HL-60/S4 treated with phorbol 12-myristate 13-acetate at 8.2 ng/mL for 4 days and 3 days (cell line): ENCODE results near the gene PTGDR2.
"Not testable (repeated sequence)": the region's sequence is repeated elsewhere in the genome, so short reads cannot be mapped to it uniquely, and the experiment has no call there.

Source experiments
- in situ Hi-C: fragments of 300-500 bp; cut with MboI; formaldehyde crosslinking; loops from 2 replicates; pipeline ENCODE4 v1.15.0; 2022; ENCODE audit warnings: low sequenced_read_pairs

The PTGDR2 gene

DNA sequence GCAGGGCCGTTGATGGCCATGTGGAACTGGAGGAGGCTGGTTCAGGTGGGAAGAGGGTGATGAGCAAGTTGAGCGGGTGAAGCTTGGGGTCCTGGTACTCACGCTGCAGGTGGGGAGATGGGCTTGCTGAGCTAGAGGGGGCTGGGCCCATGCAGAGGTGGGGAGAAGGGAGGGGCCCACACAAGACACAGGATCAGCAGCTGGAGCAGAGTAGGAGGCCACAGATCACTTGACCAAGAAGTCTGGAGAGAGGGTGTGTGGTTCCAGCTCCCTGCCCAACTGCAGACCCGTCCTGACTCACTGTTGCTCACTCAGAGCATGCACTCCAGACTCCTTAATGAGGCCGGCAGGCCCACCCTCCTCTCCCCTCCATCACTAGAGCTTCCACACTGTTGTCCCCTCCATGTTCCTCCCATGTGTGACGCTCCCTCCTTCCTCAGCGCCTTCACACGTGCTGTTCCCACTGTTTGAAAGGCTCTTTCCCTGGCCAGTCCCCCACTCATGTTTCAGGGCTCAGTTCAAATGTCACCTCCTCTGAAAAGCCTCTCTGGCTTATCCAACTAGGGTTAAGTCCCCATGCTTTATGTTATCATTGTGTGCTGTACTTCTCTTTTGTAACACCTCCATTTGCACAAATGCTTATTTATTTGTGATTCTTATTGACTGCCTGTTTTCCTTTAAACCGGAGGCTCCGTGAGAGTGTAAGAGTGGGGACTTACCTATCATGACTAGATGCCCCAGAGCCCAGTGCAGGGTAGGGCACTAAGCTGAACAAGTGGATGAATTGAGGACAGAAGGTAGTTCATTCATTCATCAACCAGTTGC is 11.5 kb downstream of the PTGDR2 start:
- in situ Hi-C loops = no loop called here

DNA sequence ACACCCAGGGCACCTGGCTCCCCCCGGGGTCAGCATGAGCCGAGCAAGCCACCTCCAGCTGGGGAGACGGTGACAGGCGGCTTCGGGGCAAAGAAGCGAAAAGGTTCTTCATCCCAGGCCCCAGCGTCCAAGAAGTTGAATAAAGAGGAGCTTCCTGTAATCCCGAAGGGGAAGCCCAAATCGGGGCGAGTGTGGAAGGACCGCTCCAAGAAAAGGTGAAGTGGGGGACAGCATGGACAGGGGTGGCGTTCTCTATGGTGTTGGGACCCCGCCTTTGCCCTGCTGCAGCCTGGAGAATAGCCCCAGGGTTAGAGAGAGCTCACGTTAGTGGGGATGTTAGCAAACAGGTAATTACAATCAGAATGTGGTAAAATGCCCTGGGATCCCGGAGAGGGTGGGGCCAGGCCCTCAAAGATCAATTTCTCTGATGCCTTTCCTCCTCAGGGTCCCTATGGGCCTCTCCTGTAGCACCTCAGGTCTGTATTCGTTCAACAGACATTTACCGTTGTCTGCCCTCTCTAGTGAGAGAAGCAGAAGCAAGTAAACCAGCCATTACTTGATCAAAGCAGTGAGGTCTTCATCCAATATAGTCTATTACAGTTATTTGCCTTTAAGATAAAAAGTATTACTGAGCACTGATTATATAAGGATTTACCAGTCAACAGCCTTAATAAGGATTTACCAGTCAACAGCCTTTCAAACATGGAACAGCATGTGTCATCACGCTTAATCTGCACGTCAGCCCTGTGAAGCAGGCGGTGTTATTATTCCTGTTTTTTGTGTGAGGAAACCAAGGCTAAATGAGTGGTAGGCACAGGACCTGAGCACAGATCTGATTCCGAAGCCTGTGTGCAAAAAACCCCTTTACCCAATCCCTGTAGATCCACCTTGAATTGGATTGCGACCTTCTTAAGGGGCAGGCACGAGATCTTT is 12.8 kb downstream of the PTGDR2 start:
- in situ Hi-C loops = no loop called here

DNA sequence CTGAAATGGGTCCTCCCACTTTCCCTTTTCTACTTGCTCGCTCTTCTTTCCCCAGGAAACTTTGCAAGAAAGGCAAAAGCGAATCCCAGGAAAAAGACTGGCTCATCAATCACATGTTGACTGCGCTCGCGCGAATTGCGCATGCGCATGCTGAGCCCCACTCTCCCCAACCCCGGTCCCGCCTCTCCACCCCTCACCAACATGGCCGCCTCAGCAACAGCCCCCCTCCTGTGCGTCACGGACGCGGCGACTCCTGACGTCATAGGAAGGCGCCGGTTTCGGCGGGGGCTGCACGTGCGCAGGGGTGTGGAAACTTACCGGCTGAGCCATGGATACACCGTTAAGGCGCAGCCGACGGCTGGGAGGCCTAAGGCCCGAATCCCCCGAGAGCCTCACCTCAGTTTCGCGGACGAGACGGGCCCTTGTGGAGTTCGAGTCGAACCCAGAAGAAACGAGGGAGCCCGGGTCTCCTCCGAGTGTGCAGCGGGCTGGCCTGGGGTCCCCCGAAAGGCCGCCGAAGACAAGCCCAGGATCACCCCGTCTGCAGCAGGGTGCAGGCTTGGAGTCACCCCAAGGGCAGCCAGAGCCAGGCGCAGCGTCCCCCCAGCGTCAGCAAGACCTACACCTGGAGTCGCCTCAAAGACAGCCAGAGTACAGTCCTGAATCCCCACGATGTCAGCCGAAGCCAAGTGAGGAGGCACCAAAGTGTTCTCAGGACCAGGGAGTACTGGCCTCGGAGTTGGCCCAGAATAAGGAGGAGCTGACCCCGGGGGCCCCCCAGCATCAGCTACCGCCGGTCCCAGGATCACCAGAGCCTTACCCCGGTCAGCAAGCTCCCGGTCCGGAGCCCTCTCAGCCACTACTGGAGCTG is 13.7 kb downstream of the PTGDR2 start, which contains the start of gene CCDC86:
CCDC86 (plus strand) TSS at position 317 of the 871 bp plus-strand sequence; CDS start at position 329, 12 bp downstream.
- in situ Hi-C loops = no loop called here

DNA sequence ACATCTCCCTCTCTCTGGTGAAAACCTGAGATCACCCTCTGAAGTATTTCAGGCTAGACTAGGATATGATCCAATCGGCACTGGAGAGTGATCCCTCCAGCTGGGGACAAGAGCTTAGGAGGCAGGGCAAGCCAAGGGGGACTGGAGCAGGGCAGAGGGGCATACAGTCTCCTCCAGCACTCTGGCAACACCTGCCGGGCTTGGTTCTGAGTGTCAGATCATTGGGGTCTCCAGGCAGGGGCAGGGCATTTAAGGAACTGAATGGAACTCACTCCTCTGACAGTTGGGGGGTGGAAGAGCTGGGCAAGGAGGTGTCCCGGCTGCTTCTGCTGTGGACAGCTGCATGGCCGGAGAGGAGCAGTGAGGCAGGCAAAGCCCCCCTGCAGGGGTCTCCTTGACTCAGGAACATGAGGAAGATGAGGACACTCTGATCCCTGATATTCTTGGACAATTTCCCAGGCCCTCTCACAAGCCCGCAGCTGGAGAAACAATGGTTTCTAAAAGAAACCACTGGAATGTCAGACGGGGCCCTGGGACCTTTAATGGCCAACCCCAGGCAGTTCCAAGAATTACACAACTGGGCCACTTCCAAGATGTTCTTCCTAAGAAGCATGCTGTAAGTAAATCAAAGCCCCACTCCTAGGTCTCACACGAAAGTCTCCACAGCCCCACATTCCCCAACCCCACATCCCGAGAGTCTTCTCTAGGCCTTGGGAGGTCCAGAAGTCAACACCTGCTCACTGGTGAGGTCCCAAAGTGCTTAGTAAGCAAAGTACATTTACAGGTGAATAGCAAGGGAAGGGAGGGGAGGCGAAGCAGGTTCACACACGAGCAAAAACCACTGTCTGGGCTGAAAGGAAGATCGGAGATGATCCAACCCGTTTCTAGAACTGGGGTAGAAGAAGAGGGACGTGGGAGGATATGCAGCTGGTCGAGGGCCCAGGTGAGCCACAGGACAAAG is 15.0 kb downstream of the PTGDR2 start:
- in situ Hi-C loops = no loop called here

DNA sequence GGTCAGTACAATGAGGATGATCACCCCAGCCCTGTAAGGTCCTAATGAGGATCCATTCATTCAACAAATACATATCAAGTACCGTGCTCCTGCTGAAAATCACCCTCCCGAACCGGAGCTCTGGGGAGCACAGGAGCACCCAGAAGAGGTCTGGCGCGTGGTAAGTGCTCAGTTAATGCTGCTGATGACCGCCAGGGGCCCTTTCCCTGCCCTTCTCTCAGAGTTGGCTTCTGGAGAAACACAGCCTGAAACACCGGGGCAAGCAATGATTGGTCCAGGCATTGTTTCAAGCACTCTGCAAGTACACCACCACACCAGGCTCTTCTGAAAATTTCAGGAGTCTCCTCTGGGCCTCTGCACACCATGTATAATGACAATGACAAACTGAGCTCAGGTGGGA is 17.6 kb downstream of the PTGDR2 start:
- in situ Hi-C loops = no loop called here

DNA sequence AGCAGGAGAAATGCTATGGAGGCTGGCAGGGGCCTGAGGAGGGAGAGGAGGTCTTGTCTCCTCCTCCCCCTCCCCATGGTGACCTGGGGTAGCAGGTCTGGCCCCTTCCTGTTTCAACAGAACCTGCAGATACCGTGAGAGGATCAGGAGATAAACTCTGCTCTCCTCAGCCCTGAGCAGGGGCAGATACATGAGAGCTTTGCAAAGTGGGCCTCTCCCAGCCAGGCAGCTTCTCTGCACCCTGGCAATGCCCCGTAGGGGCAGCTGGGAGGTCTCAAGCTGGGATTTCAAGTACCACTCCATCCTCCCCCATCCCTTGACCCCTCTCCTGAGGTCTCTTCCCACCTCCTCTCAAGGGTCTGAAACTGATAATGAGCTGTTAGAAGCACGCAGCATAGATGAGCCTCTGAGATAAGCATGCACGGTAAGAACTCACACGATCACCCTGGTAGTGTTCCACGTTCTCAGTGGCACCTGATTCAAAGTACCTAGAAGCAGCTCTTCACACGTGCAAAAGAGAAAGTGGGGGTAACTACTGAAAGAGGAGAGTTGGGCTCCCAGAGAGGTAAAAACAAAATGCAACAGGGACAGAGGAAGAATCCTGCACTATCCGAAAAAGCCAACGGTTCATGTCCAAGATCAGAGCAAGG is 18.8 kb downstream of the PTGDR2 start:
- in situ Hi-C loops = no loop called here

DNA sequence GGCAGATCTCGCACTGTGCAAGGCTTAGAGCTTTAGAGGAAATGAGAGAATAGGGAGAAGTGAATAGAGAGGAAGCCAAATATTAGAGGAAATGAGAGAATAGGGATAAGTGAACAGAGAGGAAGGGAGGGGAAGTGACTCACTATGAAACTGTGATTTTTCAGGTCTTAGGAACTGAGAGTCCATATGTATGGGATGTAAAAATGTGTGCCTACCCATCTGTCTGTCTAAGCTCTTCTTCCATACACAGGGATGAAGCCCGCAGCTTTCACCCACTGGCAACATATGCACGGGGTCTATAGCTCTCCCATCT is 20.3 kb downstream of the PTGDR2 start:
- in situ Hi-C loops = no loop called here

DNA sequence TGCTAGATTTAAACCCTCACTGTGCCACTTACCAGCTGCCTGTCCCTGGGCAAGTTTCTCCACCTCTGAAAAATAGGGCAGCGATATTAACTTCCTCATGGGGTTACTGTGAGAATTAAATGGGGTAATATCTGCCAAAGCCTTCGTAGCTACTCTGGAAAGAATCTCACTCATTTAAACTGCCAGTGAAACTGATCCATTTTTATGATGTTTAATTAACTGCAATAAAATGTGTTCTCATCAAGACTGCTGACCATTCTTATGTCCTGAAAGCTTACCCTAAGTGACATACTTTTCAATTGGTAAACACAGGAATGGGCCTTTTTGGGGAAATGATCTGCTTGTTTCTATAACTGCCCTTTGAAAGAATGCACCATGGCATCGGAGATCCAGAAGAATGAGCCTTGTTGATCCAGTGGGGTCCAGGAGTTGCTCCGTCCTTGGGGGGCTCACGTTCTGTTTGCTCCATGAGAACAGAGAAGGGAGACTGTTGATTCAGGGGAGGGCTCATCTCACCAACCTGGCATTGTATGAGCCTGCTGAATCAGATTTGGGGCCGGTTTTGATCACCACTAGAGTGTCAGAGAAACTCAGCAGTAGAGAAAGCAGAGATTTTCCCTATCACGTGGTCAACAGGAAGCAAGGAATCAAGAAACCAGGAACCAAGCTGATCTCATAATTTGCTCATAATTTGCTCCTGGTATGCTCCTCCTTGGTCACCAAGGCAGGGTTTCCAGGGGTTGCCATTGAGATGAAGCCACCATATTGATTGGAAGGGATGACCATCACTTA is 20.8 kb downstream of the PTGDR2 start:
- in situ Hi-C loops = no loop called here

DNA sequence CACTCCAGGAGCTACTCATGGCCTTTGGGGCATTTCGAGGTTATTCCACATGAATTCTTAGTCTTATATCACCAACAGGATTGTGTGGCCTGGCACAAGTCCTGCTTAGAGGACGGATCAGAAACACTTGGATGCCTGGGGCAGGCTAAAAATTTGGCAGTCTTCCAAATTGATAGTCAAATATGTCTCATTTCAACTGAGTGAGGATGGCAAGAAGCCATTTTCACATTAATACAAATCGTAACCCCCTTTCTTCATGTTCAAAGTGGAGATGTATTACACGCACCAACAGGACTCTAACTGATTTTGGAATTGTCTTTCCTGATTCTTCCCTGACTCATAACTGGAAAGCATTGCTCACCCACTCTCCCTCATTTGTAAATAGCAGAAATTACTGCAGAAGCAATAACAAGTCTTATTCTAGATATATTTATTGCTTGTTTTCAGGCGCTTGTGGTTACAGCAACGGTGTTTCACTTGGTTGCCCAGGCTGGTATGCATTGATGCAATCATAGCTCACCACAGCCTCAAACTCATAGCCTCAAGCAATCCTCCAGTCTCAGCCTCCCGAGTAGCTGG is 24.2 kb downstream of the PTGDR2 start:
- in situ Hi-C loops = no loop called here

DNA sequence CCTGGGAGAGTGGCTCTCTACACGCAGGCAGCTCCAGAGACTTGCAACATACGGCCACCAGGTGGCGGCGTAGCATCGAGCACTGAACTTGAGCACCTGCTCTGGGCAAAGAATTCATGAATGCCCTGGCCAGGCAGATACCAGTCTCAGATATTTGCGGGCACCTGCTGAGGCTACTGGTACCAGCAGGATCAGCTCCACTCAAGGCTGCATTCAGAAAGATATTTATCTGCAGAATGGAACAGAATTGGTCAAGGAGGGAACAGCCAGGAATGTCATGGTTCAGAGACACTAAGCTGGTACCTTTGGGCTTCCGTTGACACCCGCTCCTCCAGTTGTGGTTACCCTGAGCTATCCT is 24.6 kb downstream of the PTGDR2 start:
- in situ Hi-C loops = no loop called here

DNA sequence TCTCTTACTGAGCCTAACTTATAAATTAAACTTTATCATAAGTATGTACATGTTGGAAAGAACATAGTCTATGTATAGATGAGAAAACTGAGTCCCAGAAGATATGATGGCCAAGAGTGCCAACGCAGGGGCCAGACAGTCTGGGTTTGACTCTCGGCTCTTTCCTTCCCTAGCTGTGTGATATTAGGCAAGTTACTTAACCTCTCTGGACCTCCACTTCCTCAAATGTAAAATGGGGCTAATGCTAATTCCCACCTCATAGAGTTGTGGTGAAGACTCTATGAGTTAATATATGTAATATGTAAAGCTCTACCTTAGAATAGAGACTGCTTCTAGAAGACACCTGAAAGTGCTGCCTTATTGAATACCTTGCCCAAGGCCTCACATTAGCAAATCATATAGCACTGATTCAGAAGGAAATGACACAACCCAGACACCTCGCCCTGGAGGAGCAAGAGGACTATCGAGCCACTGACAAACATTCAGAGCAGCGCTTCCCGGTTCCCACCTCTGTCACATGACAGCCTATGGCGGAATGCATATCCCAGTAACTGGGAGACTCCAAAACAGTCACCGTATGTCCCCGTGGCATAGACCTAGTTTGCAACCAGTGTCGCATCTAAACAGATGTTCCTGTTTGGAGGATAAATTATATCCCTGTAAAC is 25.1 kb downstream of the PTGDR2 start:
- in situ Hi-C loops = no loop called here

DNA sequence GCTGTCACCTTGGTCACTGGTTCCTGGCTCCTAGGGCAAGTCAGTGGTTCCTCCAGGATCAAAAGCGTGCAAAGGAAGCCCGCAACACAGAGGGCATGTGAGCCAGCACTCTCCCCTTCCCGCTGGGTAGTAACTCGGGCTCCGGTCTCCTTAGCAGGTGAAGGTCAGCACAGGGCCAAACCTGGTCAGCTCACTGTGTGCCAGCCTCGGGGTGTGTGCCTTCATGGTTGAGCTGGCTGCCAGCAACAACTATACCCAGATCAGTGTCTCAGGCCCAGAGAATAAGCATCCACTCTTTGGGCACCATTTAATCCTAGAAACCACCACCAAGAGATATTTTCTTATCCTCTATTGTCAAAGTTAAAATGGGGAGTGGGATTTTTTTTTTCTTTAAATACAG is 30.0 kb downstream of the PTGDR2 start:
- in situ Hi-C loops = no loop called here

DNA sequence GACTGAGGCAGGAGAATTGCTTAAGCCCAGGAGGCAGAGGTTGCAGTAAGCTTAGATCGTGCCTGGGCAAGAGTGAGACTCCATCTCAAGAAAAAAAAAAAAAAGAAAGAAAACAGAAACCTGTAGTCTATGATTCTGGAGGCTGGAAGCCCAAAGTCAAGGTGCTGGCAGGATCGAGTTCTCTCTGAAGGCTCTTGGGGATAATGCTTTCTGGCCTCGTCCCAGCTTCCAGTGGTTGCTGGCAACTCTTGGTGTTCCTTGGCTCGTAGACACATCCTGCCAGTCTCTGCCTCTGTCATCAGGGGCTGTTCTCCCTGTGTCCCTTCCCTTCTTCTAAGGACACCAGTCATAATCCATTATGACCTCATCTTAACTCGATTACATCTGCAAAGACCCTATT is 30.6 kb downstream of the PTGDR2 start:
- in situ Hi-C loops = no loop called here

DNA sequence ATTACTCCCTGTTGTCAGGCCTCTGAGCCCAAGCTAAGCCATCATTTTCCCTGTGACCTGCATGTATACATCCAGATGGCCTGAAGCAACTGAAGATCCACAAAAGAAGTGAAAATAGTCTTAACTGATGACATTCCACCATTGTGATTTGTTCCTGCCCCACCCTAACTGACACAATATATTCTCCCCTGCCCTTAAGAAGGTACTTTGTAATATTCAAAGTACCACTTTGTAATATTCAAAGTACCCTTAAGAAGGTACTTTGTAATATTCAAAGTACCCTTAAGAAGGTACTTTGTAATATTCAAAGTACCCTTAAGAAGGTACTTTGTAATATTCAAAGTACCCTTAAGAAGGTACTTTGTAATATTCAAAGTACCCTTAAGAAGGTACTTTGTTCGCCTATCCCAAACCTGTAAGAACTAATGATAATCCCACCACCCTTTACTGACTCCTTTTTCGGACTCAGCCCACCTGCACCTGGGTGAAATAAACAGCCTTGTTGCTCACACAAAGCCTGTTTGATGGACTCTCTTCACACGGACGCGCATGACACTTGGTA is 31.9 kb downstream of the PTGDR2 start:
- in situ Hi-C loops = not testable (repeated sequence)

DNA sequence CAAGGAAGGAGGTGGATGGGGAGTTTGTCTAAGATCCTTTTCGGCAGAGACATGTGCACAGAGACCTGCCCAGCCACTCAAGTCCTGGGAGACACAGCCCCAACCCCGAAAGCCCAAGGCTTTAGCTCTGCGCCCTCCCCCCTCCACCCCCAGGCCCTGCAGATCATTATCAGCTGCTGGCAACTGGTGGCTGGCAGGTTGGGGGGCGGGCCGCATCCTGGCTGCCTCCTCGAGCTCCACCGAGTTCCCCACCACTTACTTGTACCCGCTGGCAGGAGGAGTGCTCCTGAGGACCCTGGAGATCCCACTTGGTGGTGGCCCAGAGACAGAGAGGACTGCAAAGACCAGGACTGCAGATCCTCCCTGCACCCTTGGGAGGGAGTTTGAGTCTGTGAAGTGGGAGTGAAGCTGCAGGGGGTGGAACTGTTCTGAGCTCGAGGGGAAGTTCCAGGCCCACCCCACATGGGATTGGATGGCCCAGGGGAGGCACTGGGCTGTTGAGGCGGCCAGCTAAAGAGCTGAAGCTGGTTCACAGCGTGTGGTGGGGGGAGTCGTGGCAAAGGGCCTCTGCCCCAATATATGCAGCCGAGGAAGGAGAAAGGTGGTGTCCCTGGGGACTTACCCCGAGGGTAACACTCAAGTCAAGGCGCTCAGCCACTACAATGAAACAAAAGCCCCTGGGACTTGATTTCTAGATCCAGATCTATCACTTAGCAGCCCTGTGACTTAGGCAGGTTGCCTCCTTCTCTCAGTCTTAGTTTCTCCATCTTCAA is 33.7 kb downstream of the PTGDR2 start:
- in situ Hi-C loops = no loop called here

DNA sequence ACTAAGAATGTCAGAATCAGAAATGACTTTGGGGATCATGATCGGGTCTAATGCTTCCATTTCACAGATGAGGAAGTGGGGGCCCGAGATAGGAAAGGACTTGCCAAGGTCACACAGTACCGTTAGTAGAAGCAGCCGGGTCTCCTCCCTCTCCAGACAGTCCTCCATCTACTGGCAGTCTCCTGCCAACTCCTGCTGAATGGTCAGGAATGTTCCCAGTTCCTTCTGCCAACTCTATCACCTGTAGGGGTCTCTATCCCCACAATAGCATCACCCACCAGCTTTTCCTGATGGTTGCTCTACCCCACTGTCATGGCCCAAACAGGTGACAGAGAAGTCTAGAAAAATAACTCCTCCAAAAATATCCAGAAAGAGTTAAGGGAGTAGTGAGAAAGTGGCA is 37.7 kb downstream of the PTGDR2 start:
- in situ Hi-C loops = no loop called here
